GM18505 (cell line): ENCODE measurements around the gene ALDH6A1.

Experiments used
- ATAC-seq: cut with Tn5 transposase; IDR thresholded peaks from one replicate; pipeline ENCODE4 v1.9.1; 2021; ENCODE audit not compliant: unreplicated experiment
- POLR2A ChIP-seq: IDR thresholded peaks from 4 replicates; pipeline ENCODE4 v1.6.1; 2011; ENCODE audit warnings: borderline replicate concordance; ENCODE audit not compliant: insufficient read depth, insufficient read length; ENCODE audit errors: extremely low read depth

The ALDH6A1 gene

DNA sequence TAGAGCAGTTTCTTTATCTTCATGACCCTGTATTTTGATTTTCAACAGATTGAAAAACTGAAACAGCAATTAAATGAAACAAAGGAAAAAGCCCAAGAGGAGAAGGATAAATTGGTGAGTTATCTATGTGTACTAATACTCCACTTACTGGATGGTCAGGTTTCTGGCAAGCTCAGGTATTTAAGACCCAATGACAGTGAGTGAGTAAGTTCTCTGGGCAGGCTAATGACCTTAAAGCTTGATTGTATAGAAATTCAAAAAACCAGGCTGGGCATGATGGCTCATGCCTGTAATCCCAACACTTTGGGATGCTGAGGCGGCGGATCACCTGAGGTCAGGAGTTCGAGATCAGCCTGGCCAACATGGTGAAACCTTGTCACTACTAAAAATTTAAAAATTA lies 55.1 kb downstream of the ALDH6A1 start:
- no peak for ATAC-seq
- no peak for TF ChIP-seq POLR2A

- ATAC-seq = no peak
- TF ChIP-seq POLR2A = no peak
These were observed 61.9 kb downstream of the ALDH6A1 start for GRCh38 chr14:74022346-74022745.

DNA sequence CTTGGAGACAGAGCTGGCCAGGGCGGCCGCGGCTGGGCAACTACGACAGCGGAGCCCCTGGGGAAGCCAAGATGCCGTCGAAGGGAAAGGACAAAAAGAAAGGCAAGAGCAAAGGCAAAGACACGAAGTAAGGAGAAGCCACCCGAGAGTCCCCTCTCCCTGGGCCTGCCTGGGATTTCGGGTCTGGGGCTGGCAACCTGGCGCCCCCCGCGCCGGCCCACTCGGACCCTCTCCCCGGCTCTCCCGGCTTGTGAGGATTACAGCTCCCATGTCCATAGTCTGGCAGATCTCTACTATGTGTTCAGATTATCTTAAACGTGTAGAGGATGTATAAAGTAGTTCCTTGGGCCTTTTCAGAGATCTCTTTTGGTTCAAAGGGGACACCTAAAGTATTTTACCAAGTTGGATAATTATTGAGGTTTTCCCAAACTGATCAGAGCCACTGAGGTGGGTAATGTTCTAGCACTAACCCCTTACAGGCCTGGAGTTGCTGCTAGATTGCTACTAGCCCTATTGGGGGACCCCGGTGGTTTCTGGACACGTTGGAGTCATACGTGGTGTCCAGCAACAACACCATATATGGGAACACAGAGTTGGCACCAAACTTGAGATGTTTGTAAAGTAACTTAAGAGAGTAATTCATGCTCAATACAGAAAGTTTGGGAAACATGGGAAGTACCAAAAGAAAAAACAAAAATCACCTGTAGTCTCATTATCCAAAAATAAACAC lies 64.7 kb downstream of the ALDH6A1 start:
- ATAC-seq = no peak
- no peak for TF ChIP-seq POLR2A

DNA sequence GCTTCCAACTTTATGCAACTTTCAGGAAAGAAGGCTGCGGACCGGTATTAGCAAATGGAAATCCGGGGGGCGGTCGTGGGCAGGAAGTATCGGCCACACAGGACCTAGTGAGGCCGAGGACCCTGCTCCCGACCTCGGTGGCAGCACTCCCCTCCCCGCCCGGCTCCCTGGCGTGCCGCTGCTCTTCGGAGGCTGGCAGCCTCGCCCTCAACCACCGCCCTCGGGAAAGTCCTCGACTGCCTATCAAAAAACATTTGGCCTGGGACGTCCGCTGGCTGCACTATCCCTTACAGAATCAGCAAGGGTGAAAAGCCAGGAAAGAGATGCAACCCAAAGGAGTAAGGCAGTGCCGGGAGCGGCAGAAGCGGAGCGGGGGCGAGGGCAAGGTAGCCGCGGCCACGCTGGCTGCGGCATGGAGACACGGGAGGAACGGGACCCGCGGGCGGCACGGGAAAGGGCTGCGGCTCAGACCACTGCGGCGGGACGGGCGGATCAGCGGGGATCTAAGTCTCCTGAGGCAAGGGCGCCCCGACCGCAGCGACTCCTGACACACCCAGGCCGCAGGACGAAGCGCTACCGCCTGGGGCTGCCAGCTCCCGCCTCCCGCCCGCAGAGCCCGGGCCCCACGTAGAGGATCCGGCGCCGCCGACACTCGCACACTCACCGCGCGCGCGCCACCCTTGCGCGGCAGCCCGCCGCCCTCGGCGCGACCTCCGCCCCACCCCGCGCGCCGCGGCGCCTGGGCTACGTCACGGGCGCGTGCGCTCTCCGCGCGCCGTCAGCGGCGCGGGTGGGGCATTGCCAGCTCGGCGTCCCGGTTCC lies 65.5 kb downstream of the ALDH6A1 start, which contains the start of the genes BBOF1 and ENTPD5:
Gene BBOF1 (plus strand): TSS at position 764 of the 822 bp plus-strand sequence. CDS start 130 bp downstream, outside the sequence.
Gene ENTPD5 (minus strand): TSS at position 703 of the 822 bp plus-strand sequence. CDS start 31,186 bp downstream, outside the sequence.
- peak; percentile 84 for TF ChIP-seq POLR2A
- peak; percentile 89 for ATAC-seq

DNA sequence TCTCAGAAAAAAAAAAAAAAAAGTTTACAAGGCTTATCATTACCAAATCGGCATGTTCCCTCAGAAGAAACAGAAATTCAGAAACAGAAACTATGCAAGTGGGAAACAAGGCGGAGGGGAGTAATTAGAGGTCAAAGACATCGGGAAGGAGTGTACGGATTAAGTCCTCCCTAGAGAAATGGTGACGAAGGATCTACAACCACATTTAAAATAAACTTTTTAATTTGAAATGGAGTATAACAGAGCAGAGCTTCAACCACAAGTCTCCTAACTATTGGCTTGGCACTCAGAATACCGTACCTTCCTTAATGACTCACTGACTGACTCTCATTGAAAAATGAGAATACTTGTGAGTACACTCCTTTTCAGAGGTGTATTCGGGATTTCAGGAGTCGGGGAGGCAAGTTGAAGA lies 66.1 kb downstream of the ALDH6A1 start:
- peak; percentile 12 for ATAC-seq
- no peak for TF ChIP-seq POLR2A

GRCh38 chr14:74015963-74016362 lies 68.3 kb downstream of the ALDH6A1 start:
- ATAC-seq = no peak
- no peak for TF ChIP-seq POLR2A

- no peak for TF ChIP-seq POLR2A
- no peak for ATAC-seq
These were observed 69.1 kb downstream of the ALDH6A1 start for GRCh38 chr14:74015176-74015575.

DNA sequence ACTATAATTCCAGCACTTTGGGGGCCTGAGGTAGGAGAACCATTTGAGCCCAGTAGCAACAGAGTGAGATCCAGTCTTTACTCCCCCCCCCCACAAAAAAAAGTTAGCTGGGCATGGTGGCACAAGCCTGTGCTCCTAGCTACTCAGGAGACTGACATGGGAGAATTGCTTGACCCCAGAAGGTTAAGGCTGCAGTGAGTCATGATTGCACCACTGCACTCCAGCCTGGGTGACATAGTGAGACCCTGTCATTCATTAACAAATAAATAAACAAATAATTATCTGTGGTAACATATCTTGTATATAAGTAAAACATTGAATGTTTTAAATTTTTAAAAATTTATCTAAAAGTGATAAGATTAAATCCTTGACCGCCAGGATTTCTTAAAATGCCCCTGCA lies 70.0 kb downstream of the ALDH6A1 start:
- no peak for ATAC-seq
- TF ChIP-seq POLR2A = no peak

- no peak for ATAC-seq
- no peak for TF ChIP-seq POLR2A
These were observed 75.3 kb downstream of the ALDH6A1 start for GRCh38 chr14:74008843-74009499.
